Measurements from ENCODE around the gene ANGPT4.

GRCh38 chr20:870758-871157, 45.4 kb downstream of the ANGPT4 start:
- no peak for TF ChIP-seq CTCF (IDR thresholded peaks at IDR 0.05; ENCODE audit: insufficient read depth, low read length, poor library complexity, severe bottlenecking)
- TF ChIP-seq EZH2phosphoT487 (conservative IDR thresholded peaks at IDR 0.05; ENCODE audit: low read length): no peak

Measured in SU-DHL-6 (cell line).